H1 (cell line): ENCODE data around the gene SPTBN1. TPM values are rescaled to one million over a fixed set of nuclear protein-coding genes. Genes with fewer than 3 reads are reported as not detected.

Experiments
- CTCF ChIA-PET: fragments of 300-600 bp; sonication (Branson Sonifier 250); formaldehyde crosslinking; loops from one replicate; lab custom pipeline; 2021; ENCODE audit not compliant: partially characterized antibody; lab: Charles Lee
- POLR2A ChIA-PET: fragments of 300-600 bp; sonication (Branson Sonifier 250); formaldehyde crosslinking; loops from one replicate; lab custom pipeline; 2021; ENCODE audit warnings: inconsistent platforms; ENCODE audit not compliant: partially characterized antibody; lab: Charles Lee
- DNase-seq, 2 experiments: peaks; one replicate each; pipeline versions ENCODE4 v3.0.0 to v3.0.0-alpha.2; 2010 to 2022; ENCODE audit warnings: low spot score in 2 of 2, low read depth in 1 of 2, mixed read lengths in 1 of 2
- FAIRE-seq: peaks from 2 replicates; lab custom pipeline; 2011; peaks lifted over from hg19 to GRCh38; lab: Jason Lieb, UNC
- H2AFZ ChIP-seq: 2 replicates; pipeline ENCODE4 v1.8.1; 2012; ENCODE audit warnings: low read length, inconsistent platforms
- H2AK5ac ChIP-seq: 2 replicates; pipeline ENCODE4 v1.6.1; 2013; ENCODE audit warnings: low read depth, low read length
- H2BK120ac ChIP-seq: replicated peaks from 2 replicates; pipeline ENCODE3; 2013; ENCODE audit warnings: low read depth, low read length, inconsistent platforms
- H2BK12ac ChIP-seq: 2 replicates; pipeline ENCODE4 v1.6.1; 2013; ENCODE audit warnings: low read depth, low read length
- H2BK15ac ChIP-seq: 2 replicates; pipeline ENCODE4 v1.6.1; 2013; ENCODE audit warnings: low read length
- H2BK20ac ChIP-seq: 2 replicates; pipeline ENCODE4 v1.6.1; 2013; ENCODE audit warnings: low read length
- H2BK5ac ChIP-seq: 2 replicates; pipeline ENCODE4 v1.6.1; 2013; ENCODE audit warnings: low read depth, low read length
- H3K14ac ChIP-seq: 2 replicates; pipeline ENCODE4 v1.6.1; 2013; ENCODE audit warnings: inconsistent platforms; ENCODE audit not compliant: insufficient read length
- H3K18ac ChIP-seq: 2 replicates; pipeline ENCODE4 v1.6.1; 2013; ENCODE audit warnings: low read length; ENCODE audit errors: extremely low read depth
- H3K23ac ChIP-seq: 2 replicates; pipeline ENCODE4 v1.6.1; 2013; ENCODE audit warnings: inconsistent platforms; ENCODE audit not compliant: insufficient read length
- H3K23me2 ChIP-seq: 2 replicates; pipeline ENCODE4 v1.6.1; 2013; ENCODE audit warnings: low read depth, low read length
- H3K27ac ChIP-seq: 2 replicates; pipeline ENCODE4 v1.6.1; 2011; ENCODE audit warnings: low read depth, low read length, inconsistent platforms
- H3K27me3 ChIP-seq, 4 experiments: replicated peaks in 1 of 4; 1 replicate in 1 of 4; 2 replicates in 3 of 4; pipeline versions ENCODE4 v1.6.1 to v1.8.1; 2011 to 2013; ENCODE audit warnings: low read length in 3 of 4, mild to moderate bottlenecking in 3 of 4, inconsistent platforms in 2 of 4, mixed read lengths in 2 of 4, moderate library complexity in 1 of 4; ENCODE audit not compliant: control insufficient read depth in 3 of 4, insufficient read depth in 3 of 4; ENCODE audit errors: extremely low read depth in 1 of 4
- H3K36me3 ChIP-seq, 4 experiments: 2 replicates each; pipeline versions ENCODE4 v1.6.1 to v1.8.1; 2011 to 2013; ENCODE audit warnings: mild to moderate bottlenecking in 4 of 4, low read length in 3 of 4, moderate library complexity in 2 of 4, control low read depth in 1 of 4, inconsistent platforms in 1 of 4; ENCODE audit not compliant: insufficient read depth in 4 of 4, control insufficient read depth in 2 of 4
- H3K4ac ChIP-seq: replicated peaks from 2 replicates; pipeline ENCODE3; 2013; ENCODE audit warnings: low read length, low read depth, mixed read lengths, inconsistent platforms; ENCODE audit not compliant: insufficient read length
- H3K4me1 ChIP-seq, 4 experiments: replicated peaks in 1 of 4; 1 replicate in 1 of 4; 2 replicates in 3 of 4; pipeline versions ENCODE4 v1.6.1 to v1.8.1; 2011 to 2013; ENCODE audit warnings: low read length in 3 of 4, inconsistent platforms in 2 of 4, mixed read lengths in 1 of 4; ENCODE audit not compliant: insufficient read depth in 4 of 4, control insufficient read depth in 3 of 4
- H3K4me2 ChIP-seq, 2 experiments: 2 replicates each; pipeline versions ENCODE4 v1.6.1 to v1.8.1; 2011 to 2013; ENCODE audit warnings: low read depth in 2 of 2, low read length in 2 of 2, control low read depth in 1 of 2, inconsistent platforms in 1 of 2, mild to moderate bottlenecking in 1 of 2; ENCODE audit not compliant: insufficient read depth in 1 of 2
- H3K4me3 ChIP-seq, 4 experiments: fragments of 200-600, 300-600 bp in 1 of 4; sonication (generic), shearing (Covaris generic), sonication (Bioruptor Twin) in 1 of 4; 2 replicates each; pipeline versions ENCODE4 v1.5.1 to v1.8.1; 2011 to 2016; ENCODE audit warnings: low read length in 4 of 4, low read depth in 3 of 4, control low read depth in 2 of 4, inconsistent platforms in 2 of 4, mild to moderate bottlenecking in 2 of 4, mixed read lengths in 1 of 4, moderate library complexity in 1 of 4; ENCODE audit not compliant: insufficient read depth in 2 of 4; ENCODE audit errors: extremely low read depth in 1 of 4
- H3K56ac ChIP-seq: replicated peaks from 2 replicates; pipeline ENCODE3; 2013; ENCODE audit warnings: low read depth, mild to moderate bottlenecking, mixed read lengths, low read length, inconsistent platforms; ENCODE audit not compliant: insufficient read length
- H3K79me1 ChIP-seq: 2 replicates; pipeline ENCODE4 v1.6.1; 2013; ENCODE audit warnings: low read depth, low read length, control low read depth
- H3K79me2 ChIP-seq, 2 experiments: 2 replicates each; pipeline versions ENCODE4 v1.6.1 to v1.8.1; 2012 to 2013; ENCODE audit warnings: low read length in 2 of 2, mild to moderate bottlenecking in 2 of 2, inconsistent platforms in 1 of 2; ENCODE audit not compliant: insufficient read depth in 2 of 2, control insufficient read depth in 1 of 2
- H3K9ac ChIP-seq, 4 experiments: replicated peaks in 1 of 4; 1 replicate in 1 of 4; 2 replicates in 3 of 4; pipeline versions ENCODE4 v1.6.1 to v1.8.1; 2011 to 2013; ENCODE audit warnings: low read depth in 3 of 4, low read length in 3 of 4, control low read depth in 2 of 4, mild to moderate bottlenecking in 2 of 4, moderate library complexity in 2 of 4, inconsistent platforms in 1 of 4; ENCODE audit errors: extremely low read depth in 1 of 4
- H3K9me3 ChIP-seq, 2 experiments: 2 replicates each; pipeline versions ENCODE4 v1.6.1 to v1.8.1; 2012 to 2013; ENCODE audit warnings: mild to moderate bottlenecking in 2 of 2, moderate library complexity in 2 of 2, control low read depth in 1 of 2, inconsistent platforms in 1 of 2, low read depth in 1 of 2, low read length in 1 of 2, mixed read lengths in 1 of 2; ENCODE audit not compliant: insufficient read depth in 2 of 2
- H4K20me1 ChIP-seq, 2 experiments: replicated peaks in 1 of 2; 2 replicates each; pipeline versions ENCODE3 to v1.8.1; 2011 to 2013; ENCODE audit warnings: inconsistent platforms in 2 of 2, low read length in 2 of 2, mild to moderate bottlenecking in 1 of 2; ENCODE audit not compliant: insufficient read depth in 2 of 2, control insufficient read depth in 1 of 2
- H4K5ac ChIP-seq: 2 replicates; pipeline ENCODE4 v1.6.1; 2013; ENCODE audit warnings: low read length, low read depth, mixed read lengths, inconsistent platforms; ENCODE audit not compliant: insufficient read length
- H4K8ac ChIP-seq: 2 replicates; pipeline ENCODE4 v1.8.0; 2013; ENCODE audit warnings: mild to moderate bottlenecking, moderate library complexity, low read length, inconsistent platforms; ENCODE audit not compliant: insufficient read depth; ENCODE audit errors: extremely low read depth
- H4K91ac ChIP-seq: replicated peaks from 2 replicates; pipeline ENCODE3; 2013; ENCODE audit warnings: low read length, mixed read lengths, inconsistent platforms; ENCODE audit not compliant: insufficient read length
- ASH2L ChIP-seq: fragments of 200-600, 300-600 bp; sonication (generic); IDR thresholded peaks from one replicate; pipeline ENCODE4 v1.7.1; 2017; ENCODE audit warnings: low read length
- EP300 ChIP-seq, 2 experiments: IDR thresholded peaks; 1 replicate in 1 of 2; 2 replicates in 1 of 2; pipeline ENCODE4 v1.6.1; 2011 to 2012; ENCODE audit warnings: low read depth in 2 of 2, low read length in 2 of 2, mild to moderate bottlenecking in 2 of 2, borderline replicate concordance in 1 of 2, inconsistent platforms in 1 of 2, moderate library complexity in 1 of 2
- HDAC6 ChIP-seq: IDR thresholded peaks from one replicate; pipeline ENCODE4 v1.7.1; 2012; ENCODE audit warnings: low read depth, mild to moderate bottlenecking, inconsistent platforms, low read length, moderate library complexity
- POLR2AphosphoS5 ChIP-seq: IDR thresholded peaks from 2 replicates; pipeline ENCODE4 v1.6.1; 2011; ENCODE audit warnings: low read depth, low read length
- SIRT6 ChIP-seq: IDR thresholded peaks from one replicate; pipeline ENCODE4 v1.7.1; 2012; ENCODE audit warnings: low read length, inconsistent platforms
- SP4 ChIP-seq: IDR thresholded peaks from 2 replicates; pipeline ENCODE4 v1.6.1; 2012; ENCODE audit warnings: low read length, inconsistent platforms
- SUZ12 ChIP-seq: fragments of 200-600 bp; sonication (generic); IDR thresholded peaks from 2 replicates; pipeline ENCODE4 v1.6.1; 2012; ENCODE audit warnings: mild to moderate bottlenecking, inconsistent platforms, low read length, moderate library complexity, mixed read lengths
- TBP ChIP-seq: IDR thresholded peaks from 2 replicates; pipeline ENCODE4 v1.6.1; 2011; ENCODE audit warnings: low read depth, low read length, improper control_type of control experiment
- WGBS, 2 experiments: shearing (Covaris generic) in 1 of 2; methylation state at CpG; one replicate each; pipeline versions ENCODE4 v1.1.6 to v1.1.7; 2013 to 2015; ENCODE audit warnings: low lambda C conversion rate in 2 of 2, mixed read lengths in 2 of 2, inconsistent platforms in 1 of 2, low coverage in 1 of 2, missing lambda C conversion rate in 1 of 2; ENCODE audit not compliant: insufficient replicate concordance in 2 of 2, insufficient coverage in 1 of 2, insufficient read length in 1 of 2; ENCODE audit errors: extremely low coverage in 1 of 2, missing lambda C conversion rate in 1 of 2; 5-methylcytosine and 5-hydroxymethylcytosine counted together
- polyA plus RNA-seq, 7 experiments: library from polyadenylated mRNA; depleted of rRNA in 3 of 7; stranded (reverse) in 5 of 7; unstranded in 2 of 7; fragments of >200 nt in 5 of 7; fragments of 200-250 nt in 2 of 7; gene quantifications; 1 replicate in 5 of 7; 2 replicates in 1 of 7; 4 replicates in 1 of 7; pipeline versions ENCODE4 v1.2.1 to v1.2.3, GENCODE V29; 2011 to 2013; ENCODE audit warnings: missing spikeins in 2 of 7, mixed read lengths in 2 of 7
- total RNA-seq: library from RNA; stranded (reverse); fragmentation: NEBNext Ultra II Directional; extraction: Animal tissue kit (Norgen Biotek cat#: 25700); gene quantifications from 2 replicates; pipeline ENCODE4 v1.2.1, GENCODE V29; 2021

The SPTBN1 gene
- total and polyA plus RNA-seq, 2 of the 8 experiments (the other 6 are each of a cell fraction or from before 2014, with no cell fraction given), result 31.8 to 180 TPM

DNA sequence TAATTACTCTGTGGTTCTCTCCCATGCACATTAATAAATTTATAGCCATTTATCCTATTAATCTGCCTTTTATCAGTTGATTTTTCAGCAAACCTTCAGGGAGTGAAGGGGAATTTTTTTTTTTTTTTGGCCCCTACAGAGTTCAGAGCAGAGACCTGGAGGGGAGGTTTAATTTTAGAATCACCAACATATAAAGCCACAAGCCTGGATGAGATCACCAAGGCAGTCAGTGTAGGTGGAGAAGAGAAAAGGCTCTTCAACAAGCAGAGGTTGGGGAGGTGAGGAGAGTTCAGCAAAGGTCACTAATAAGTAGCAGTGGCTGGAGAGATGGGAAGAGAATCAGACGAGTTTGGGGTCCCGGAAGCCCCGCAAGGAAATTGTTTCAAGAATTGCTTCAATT, 48.4 kb upstream of the SPTBN1 start:
- DNase-seq (no peak), FAIRE-seq (no peak)
- Histone ChIP-seq H3K18ac (no peak overlapping the region), H2BK120ac (no peak overlapping the region), H3K56ac (no peak overlapping the region), H3K27me3 (no peaks in the 10 kb centered on the region), H3K27ac (no peak overlapping the region), H3K14ac (no peak overlapping the region), H4K20me1 (no peaks in the 10 kb centered on the region), H3K23me2 (no peaks in the 10 kb centered on the region), H3K9ac (no peak overlapping the region), H2BK5ac (no peak overlapping the region), H4K91ac (no peak overlapping the region), H3K4ac (no peak overlapping the region), H3K4me1 (no peaks in the 10 kb centered on the region), H3K79me2 (no peaks in the 10 kb centered on the region), H3K36me3 (no peaks in the 10 kb centered on the region), H3K79me1 (no peaks in the 10 kb centered on the region), H3K23ac (no peak overlapping the region), H4K8ac (no peak overlapping the region), H2BK12ac (no peak overlapping the region), H3K4me2 (no peak overlapping the region), H2BK15ac (no peak overlapping the region), H2AFZ (no peak overlapping the region), H2BK20ac (no peak overlapping the region), H3K4me3 (no peak overlapping the region), H4K5ac (no peak overlapping the region), H3K9me3 (no peaks in the 10 kb centered on the region), H2AK5ac (no peak overlapping the region)
- ChIA-PET POLR2A (no interaction called here), CTCF (no interaction called here)
- WGBS, 2 experiments, result 96% methylated on average over 3 of the region's 3 CpGs; no CpG with 5 or more reads in 1 of the 2 experiments
- TF ChIP-seq HDAC6 (no peak), POLR2AphosphoS5 (no peak), ASH2L (no peak), SUZ12 (no peak), TBP (no peak), SP4 (no peak), SIRT6 (no peak), EP300 (IDR thresholded peaks at IDR 0.05; ENCODE audit: borderline replicate concordance in 1 of 2, low read depth in 2 of 2, low read length in 2 of 2) (no peak)
